ENCODE data around the gene RPL9.

RPL9 gene

GRCh38 chr4:39480902-39481695 lies 22.4 kb upstream of the RPL9 start:
- H3K4me2 ChIP-seq: no peak overlapping the region
- no peaks in the 10 kb centered on the region for H3K4me1 ChIP-seq (ENCODE audit: low read depth, poor library complexity, severe bottlenecking)
- no peaks in the 10 kb centered on the region for H3K27me3 ChIP-seq (ENCODE audit: insufficient read depth, low read depth)
- H2AFZ ChIP-seq (ENCODE audit: low read depth): no peak overlapping the region
- H3K36me3 ChIP-seq (ENCODE audit: insufficient read depth): no peaks in the 10 kb centered on the region
- no peak for TF ChIP-seq CTCF (conservative IDR thresholded peaks at IDR 0.05; ENCODE audit: low read depth, low read length)
- H3K27ac ChIP-seq: no peak overlapping the region
- no peaks in the 10 kb centered on the region for H3K79me2 ChIP-seq (ENCODE audit: insufficient read depth, low read depth)
- H3K4me3 ChIP-seq (IDR thresholded peaks at IDR 0.05; ENCODE audit: insufficient read depth, low read depth, low read length): no peak overlapping the region
- no peak overlapping the region for H3K9ac ChIP-seq
- no peaks in the 10 kb centered on the region for H4K20me1 ChIP-seq (ENCODE audit: insufficient read depth)

- no peak overlapping the region for H3K4me3 ChIP-seq (IDR thresholded peaks at IDR 0.05; ENCODE audit: insufficient read depth, low read depth, low read length)
- H2AFZ ChIP-seq (ENCODE audit: low read depth): no peak overlapping the region
- H3K27ac ChIP-seq: no peak overlapping the region
- H3K27me3 ChIP-seq (ENCODE audit: insufficient read depth, low read depth): no peaks in the 10 kb centered on the region
- H4K20me1 ChIP-seq (ENCODE audit: insufficient read depth): no peaks in the 10 kb centered on the region
- no peak overlapping the region for H3K4me2 ChIP-seq
- H3K4me1 ChIP-seq (ENCODE audit: low read depth, poor library complexity, severe bottlenecking): no peaks in the 10 kb centered on the region
- H3K9ac ChIP-seq: no peak overlapping the region
- TF ChIP-seq CTCF (conservative IDR thresholded peaks at IDR 0.05; ENCODE audit: low read depth, low read length): no peak
- no peaks in the 10 kb centered on the region for H3K79me2 ChIP-seq (ENCODE audit: insufficient read depth, low read depth)
- no peaks in the 10 kb centered on the region for H3K36me3 ChIP-seq (ENCODE audit: insufficient read depth)
These were observed 21.5 kb upstream of the RPL9 start for GRCh38 chr4:39480251-39480650.

- no peak overlapping the region for H3K4me3 ChIP-seq (IDR thresholded peaks at IDR 0.05; ENCODE audit: insufficient read depth, low read depth, low read length)
- H3K36me3 ChIP-seq (ENCODE audit: insufficient read depth): no peaks in the 10 kb centered on the region
- no peaks in the 10 kb centered on the region for H3K4me1 ChIP-seq (ENCODE audit: low read depth, poor library complexity, severe bottlenecking)
These were observed 17.6 kb upstream of the RPL9 start for GRCh38 chr4:39476187-39476895.

GRCh38 chr4:39472396-39472795 lies 13.7 kb upstream of the RPL9 start:
- no peaks in the 10 kb centered on the region for H3K79me2 ChIP-seq (ENCODE audit: insufficient read depth, low read depth)
- no peak for TF ChIP-seq CTCF (conservative IDR thresholded peaks at IDR 0.05; ENCODE audit: low read depth, low read length)
- H2AFZ ChIP-seq (ENCODE audit: low read depth): no peak overlapping the region
- H3K36me3 ChIP-seq (ENCODE audit: insufficient read depth): no peaks in the 10 kb centered on the region
- H3K27ac ChIP-seq: no peak overlapping the region
- no peaks in the 10 kb centered on the region for H3K27me3 ChIP-seq (ENCODE audit: insufficient read depth, low read depth)
- H3K4me2 ChIP-seq: no peak overlapping the region
- H4K20me1 ChIP-seq (ENCODE audit: insufficient read depth): no peaks in the 10 kb centered on the region
- H3K9ac ChIP-seq: no peak overlapping the region
- H3K4me1 ChIP-seq (ENCODE audit: low read depth, poor library complexity, severe bottlenecking): peaks cover 13% of the 10 kb centered on the region
- H3K4me3 ChIP-seq (IDR thresholded peaks at IDR 0.05; ENCODE audit: insufficient read depth, low read depth, low read length): no peak overlapping the region

More at GRCh38 chr4:39476187-39476895, 17.6 kb upstream of the RPL9 start:
- Histone ChIP-seq H3K27ac (no peak overlapping the region), H2AFZ (ENCODE audit: low read depth) (no peak overlapping the region), H3K4me2 (no peak overlapping the region), H3K79me2 (ENCODE audit: insufficient read depth, low read depth) (no peaks in the 10 kb centered on the region), H4K20me1 (ENCODE audit: insufficient read depth) (no peaks in the 10 kb centered on the region), H3K27me3 (ENCODE audit: insufficient read depth, low read depth) (no peaks in the 10 kb centered on the region), H3K9ac (no peak overlapping the region)
- TF ChIP-seq CTCF (conservative IDR thresholded peaks at IDR 0.05; ENCODE audit: low read depth, low read length): no peak

All from KMS-11 (cell line).